HG03066 (cell line): Measurements from ENCODE around the gene GCFC2.
A peak's percentile ranks its signal among the peaks of the same experiment; 100 is the strongest.
"Not testable (repeated sequence)": the region's sequence is repeated elsewhere in the genome, so short reads cannot be mapped to it uniquely, and the experiment has no call there.

ENCODE experiments used
- ATAC-seq: cut with Tn5 transposase; IDR thresholded peaks from one replicate; pipeline ENCODE4 v1.9.1; 2021; ENCODE audit warnings: low read depth; ENCODE audit not compliant: unreplicated experiment

Gene GCFC2

DNA sequence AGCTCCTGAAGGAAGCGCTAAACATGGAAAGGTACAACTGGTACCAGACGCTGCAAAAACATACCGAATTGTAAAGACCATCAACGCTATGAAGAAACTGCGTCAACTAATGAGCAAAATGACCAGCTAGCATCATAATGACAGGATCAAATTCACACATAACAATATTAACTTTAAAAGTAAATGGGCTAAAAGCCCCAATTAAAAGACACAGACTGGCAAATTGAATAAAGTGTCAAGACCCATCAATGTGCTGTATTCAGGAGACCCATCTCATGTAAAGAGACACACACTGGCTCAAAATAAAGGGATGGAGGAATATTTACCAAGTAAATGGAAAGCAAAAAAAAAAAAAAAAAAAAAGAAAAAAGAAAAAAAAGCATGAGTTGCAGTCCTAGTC is 27.3 kb downstream of the GCFC2 start:
- ATAC-seq: not testable (repeated sequence)

DNA sequence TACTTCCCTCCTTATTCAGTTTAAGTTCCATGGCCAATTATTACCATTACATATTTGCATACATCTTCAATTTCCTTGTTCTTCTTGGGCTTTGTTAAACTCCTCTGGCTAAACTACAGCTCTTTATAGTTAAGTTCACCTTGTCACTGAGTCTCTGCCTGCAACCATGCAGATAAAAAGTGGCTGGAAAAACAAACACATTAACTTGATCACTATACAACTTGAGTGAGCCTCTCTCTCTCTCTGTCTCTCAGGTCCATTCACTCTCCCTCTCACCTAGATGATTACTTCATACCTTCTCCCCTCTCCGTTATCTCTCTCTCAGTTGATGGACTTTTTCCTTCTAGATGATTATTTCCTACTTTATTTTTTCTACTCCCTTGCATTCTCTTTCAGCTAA is 30.3 kb downstream of the GCFC2 start:
- ATAC-seq: no peak

DNA sequence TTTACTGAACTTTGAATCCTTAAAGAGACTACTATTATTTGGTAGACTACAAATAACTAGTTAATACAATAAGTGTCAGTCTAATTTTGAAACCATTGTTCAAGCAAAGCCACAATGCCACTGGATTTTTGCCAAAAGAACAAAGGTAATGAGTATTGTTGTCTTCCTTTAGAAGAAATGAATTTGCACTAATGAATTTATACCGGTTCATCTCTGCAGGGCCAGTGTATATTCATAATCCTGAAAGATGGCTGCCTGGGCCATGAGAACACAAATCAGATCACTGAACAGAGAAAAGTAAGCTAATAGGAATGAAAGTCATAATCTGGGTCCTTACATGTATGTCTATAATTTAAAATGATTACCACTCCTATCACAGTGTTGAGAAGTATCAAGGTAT is 31.2 kb downstream of the GCFC2 start:
- ATAC-seq: no peak

DNA sequence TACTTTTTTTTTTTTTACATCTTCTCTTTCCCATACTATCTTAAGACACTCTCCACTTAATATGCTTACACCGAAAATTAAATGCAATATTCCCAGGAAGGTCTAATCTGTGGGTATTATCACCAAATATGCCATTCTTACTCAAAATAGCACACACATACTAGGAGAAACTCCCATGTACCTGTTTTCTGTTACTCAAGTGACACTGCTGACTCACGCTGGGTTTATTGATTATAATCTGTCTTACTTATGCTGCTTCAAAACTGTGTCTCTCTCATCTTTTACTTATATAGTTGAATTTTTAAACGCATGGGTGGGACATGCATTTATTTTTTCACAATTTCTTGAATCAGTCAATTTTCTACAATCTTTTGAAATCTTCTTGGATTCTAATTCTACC is 34.3 kb downstream of the GCFC2 start:
- ATAC-seq: no peak

DNA sequence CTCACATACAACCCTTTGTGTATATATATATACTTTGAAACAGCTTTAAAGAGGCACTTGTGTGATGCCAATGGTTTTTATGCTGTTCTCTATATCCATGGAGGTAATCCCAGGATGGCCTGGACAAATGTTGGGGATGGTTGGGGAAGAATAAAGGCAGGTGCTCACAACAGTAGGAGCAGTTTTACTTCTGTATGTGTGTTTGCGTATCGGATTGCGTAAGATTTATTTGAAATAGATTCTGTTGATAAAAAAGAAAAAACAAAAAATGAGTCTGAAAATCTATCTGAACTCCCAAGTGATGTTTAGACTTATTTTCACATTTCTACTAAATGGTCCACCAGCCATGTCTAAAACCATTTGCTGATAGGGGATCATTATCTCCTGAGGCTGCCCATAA is 34.8 kb downstream of the GCFC2 start:
- no peak for ATAC-seq

DNA sequence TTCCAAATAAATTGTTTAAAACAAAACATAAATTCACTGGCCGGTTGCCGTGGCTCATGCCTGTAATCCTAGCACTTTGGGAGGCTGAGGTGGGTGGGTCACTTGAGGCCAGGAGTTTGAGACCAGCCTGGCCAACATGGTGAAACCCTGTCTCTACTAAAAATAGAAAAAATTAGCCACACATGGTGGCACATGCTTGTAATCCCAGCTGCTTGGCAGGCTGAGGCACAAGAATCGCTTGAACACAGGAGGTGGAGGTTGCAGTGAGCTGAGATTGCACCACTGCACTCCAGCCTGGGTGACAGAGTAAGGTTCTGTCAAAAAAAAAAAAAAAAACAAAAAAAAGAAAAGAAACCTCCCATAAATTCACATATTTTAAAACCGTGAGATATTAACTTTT is 35.3 kb downstream of the GCFC2 start:
- not testable (repeated sequence) for ATAC-seq

DNA sequence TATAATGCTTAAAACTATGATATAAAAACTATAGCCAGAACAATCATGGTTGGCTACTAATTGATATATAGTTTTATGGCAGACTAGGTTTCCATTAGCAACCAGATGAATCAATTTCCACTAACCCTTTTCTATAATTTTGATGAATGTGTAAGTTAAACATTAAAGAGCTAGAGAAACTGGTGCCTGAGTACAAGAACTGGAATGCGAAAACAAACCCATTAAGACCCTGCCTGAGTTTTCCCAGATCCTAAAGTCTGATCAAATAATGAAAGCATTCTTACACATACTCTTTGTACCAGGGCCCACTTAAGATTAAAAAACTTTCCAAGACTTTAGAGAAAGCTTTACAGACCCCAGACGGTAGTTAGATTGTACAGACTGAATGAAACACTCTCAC is 42.8 kb downstream of the GCFC2 start:
- no peak for ATAC-seq

DNA sequence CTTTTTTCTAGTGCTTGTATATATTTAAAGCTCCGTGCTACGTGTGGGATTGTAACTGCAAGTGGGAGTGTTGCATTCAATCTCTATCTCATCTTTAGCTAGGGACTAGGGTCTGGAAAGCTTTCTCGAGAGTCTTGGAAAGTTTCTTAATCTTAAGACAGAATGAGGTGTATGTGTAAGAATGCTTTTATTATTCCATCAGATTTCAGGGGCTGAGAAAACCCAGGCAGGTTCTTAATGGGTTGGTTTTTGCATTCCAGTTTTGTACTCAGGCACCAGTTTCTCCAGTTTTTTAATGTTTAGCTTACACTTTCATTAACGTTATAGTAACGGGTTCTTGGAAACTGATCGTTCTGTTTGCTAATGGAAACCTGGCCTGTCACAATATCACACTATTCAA is 43.8 kb downstream of the GCFC2 start:
- no peak for ATAC-seq

DNA sequence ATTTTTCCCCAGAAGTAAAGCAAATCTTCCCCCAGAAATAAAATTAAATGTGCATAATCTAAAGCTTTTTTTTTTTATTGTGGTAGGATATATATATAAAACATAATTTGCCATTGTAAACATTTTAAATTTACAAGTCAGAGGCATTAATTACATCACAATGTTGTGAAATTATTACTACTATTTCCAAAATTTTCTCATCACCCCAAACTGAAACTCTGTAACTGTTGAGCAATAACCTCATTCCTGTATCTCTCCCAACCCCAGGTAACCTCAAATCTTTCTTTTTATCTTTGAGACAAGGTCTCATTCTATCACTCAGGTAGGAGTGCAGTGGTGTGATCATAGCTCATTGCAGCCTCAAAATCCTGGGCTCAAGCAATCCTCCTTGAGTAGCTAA is 52.9 kb downstream of the GCFC2 start:
- no peak for ATAC-seq

DNA sequence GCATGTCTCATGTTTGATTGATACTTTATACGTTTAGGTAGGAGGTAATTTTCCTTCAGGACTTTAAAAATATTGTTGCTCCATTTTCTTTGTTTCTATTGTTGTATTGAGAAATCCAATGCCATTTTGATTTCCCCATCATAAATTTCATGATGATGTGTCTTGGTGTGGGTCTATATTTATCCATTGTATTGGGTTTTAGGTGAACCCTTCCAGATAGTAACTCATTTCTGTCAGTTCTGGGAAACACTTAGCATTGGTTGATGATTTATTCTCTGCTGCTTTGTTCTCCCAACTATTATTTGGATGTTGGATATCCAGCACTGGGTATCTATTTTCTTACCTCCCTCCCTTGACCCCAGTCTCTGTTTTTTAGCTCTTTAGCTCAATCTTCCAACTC is 54.2 kb downstream of the GCFC2 start:
- ATAC-seq: no peak

DNA sequence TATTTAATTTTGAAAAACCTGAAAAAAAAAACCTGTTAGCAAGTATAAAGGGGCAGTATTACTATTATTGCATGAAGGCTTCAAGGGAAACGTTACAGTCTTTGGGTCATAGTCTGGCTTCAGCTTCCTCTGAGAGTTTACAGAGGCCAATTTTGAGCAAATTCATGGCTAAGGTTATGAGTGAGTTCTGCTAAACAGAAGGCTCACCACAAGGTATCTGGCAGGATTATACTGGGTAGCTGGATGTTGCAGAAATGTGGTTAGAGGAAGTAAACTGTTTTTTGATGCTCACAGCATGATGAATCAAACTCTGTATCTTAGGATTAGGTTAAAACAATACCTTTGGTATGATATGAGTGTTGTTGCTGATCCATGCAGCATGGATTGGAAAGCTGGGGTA is 54.9 kb downstream of the GCFC2 start:
- ATAC-seq: no peak

DNA sequence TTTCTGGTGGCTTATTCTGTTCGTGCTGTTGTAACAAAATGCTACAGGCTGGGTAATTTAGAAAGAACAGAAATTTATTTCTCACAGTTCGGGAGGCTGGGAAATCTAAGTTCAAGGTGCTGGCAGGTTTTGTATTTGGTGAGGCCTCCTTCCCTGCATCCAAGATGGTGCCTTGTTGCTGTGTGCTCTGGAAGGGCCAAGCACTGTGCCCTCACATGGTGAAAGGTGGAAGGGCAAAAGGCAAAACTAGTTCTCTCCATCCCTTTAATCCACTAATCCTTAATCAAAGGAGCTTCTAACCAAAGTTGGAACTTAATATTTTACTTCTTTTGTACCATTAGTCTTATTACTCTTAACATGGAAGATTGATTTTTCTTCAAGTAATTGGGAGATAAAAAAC is 56.7 kb downstream of the GCFC2 start:
- no peak for ATAC-seq

DNA sequence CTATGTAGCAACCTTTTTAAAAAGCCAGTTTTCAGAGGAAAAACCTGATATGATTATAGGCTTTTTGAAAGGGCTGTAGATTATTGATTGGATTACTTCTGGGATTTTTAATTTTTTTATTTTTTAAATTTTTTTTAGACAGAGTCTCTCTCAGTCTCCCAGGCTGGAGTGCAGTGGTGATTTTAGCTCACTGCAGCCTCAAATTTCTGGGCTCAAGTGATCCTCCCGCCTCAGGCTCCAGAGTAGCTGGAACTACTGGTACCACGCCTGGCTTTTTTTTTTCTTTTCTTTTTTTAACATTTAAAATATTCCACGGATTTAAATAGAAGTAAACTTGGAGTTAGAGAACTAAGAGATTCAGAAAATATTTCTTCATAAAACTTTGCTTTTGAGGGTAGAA is 62.9 kb downstream of the GCFC2 start:
- ATAC-seq: no peak

DNA sequence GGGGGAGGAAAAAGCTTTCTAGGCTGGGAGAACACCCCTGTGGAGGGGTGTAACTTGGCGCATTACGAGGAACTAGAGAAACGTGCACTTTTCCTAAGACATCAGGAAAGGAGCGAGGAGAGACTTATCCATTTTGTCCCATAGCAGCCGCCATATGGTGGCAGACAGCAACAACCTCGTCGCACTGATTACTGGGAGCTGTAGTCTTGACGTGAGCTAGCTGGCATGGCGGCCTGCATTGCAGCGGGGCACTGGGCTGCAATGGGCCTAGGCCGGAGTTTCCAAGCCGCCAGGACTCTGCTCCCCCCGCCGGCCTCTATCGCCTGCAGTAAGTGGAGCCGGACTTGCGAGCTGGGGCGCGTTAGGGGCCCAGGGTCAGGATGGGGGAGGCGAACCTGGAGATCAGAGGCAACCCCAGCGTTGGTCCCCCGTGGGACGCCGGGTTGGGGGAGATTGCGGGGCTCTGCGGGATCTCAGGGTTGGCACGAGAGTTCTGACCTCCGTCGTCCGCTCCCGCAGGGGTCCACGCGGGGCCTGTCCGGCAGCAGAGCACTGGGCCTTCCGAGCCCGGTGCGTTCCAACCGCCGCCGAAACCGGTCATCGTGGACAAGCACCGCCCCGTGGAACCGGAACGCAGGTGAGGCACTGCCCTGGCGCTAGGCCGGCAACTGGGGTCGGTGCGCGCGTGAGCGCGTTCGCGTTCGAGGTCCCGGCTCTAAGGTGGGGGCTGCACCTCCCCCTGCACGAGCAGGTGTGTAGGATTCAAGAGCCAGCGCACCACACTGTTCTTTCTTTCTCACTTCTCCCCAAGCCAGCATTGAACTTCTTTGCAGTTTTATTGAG is 63.9 kb downstream of the GCFC2 start, which contains the start of gene MRPL19:
Gene MRPL19 (plus strand): TSS at position 201 of the 843 bp plus-strand sequence. CDS start 25 bp downstream, at position 226.
- peak; percentile 93 for ATAC-seq

DNA sequence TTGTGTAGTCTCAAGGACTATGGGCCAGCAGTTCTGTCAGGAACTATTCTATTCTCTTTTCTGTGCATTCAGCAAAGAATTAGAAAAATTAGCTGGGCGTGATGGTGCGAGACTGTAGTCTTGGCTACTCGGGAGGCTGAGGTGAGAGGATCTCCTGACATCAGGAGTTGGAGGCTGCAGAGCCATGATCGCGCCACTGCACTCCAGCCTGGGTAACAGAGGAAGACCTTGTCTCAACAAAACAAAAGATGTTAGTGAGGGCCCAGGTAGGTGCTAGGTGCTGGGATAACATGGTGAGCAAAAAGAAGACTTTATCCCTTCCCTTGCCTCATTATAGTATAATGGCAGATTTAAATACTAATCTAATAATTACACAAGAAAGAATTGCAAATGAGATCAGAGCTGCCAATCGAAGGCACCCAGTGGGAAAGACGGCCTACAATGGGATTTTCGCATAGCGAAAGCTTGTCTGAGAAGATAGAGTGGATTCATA is 64.6 kb downstream of the GCFC2 start:
- ATAC-seq: peak; percentile 2

DNA sequence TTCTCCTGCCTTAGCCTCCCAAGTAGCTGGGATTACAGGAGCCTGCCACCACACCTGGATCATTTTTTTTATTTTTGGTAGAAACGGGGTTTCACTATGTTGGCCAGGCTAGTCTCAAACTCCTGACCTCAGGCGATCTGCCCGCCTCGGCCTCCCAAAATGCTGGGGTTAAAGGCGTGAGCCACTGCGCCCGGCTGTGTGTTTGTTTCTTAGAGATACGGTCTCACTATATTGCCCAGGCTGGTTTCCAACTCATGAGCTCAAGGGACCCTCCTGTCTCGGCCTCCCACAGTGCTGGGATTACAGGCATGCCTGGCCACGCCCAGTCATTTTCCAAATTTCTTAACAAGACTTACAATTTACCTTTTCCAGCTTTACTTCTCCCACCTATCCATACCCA is 65.1 kb downstream of the GCFC2 start:
- no peak for ATAC-seq

DNA sequence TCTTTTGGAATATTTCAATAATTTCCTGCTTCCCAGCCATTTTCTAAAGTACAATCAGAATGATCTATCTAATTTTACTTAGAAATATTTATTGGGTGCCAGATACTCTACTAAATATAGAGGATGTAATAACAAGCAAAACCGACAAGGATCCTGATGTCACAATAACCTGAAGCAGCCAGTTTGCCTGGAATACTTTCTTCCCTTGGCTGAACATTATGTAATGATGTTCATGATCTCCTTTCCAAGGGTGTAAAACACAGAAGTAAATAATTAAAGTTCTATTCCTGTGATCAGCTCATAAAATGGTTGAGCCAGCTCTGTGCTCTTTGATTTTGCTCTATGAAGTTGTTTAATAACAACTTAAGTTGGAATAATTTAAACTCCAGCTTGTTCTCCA is 66.7 kb downstream of the GCFC2 start:
- ATAC-seq: no peak

DNA sequence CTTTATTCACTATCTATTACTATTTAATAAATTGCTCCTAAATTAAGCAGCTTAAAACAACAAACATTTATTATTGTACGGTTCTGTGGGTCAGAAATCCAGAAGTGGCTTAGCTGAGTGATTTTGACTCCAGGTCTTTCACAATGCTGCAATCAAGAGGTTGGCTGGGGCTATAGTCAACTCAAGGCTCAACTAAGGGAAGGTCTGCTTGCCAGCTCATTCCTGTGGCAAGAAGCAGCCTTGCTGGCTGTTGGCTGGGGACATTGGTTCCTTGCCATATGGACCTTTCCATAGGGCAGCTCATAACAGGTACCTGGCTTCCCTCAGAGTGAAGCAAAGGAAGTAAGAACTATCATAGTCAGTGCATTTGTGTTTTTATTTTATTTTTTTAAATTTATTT is 69.1 kb downstream of the GCFC2 start:
- no peak for ATAC-seq

DNA sequence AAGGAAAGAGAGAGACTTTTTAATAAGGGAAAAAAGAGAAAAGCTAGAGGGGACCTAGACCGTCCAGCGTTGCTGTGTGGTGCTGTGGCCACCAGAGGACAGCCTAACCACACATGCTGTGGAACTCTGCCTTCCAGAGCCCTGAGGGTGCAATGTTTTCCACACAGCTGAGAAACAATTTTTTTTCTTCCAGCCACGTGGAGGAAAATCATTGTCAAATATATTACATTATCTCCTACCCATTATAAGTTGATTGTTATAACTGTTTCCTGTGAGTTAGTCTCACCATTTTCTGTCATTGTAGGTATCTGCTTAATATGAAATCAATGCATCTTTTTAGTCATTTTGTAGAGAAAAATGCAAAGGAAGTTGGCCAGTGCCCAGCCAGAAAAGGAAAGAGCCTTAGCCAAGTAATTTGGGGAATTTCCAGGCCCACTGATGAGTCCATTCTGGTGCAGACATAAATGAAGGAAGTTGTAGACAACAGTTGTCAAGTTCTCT is 70.0 kb downstream of the GCFC2 start:
- peak; percentile 94 for ATAC-seq

DNA sequence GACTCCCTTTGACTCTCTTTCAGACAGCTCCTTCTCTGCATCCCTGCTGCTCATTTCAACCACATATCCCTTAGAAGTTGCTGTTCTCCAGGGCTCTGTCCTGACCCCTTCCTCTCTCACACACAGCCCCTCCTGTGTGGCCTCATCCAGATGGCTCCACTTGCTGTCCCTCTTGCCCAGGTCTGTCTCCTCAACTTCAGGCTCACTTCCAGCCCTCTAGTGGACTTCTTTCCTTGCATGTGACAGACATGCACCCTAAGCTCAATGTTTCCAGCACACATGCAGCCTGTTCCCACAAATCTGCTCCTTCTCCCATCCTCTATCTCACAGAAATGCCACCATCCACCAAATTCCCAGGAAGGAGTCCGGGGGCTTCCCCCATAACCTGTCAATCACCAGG is 73.1 kb downstream of the GCFC2 start:
- no peak for ATAC-seq

DNA sequence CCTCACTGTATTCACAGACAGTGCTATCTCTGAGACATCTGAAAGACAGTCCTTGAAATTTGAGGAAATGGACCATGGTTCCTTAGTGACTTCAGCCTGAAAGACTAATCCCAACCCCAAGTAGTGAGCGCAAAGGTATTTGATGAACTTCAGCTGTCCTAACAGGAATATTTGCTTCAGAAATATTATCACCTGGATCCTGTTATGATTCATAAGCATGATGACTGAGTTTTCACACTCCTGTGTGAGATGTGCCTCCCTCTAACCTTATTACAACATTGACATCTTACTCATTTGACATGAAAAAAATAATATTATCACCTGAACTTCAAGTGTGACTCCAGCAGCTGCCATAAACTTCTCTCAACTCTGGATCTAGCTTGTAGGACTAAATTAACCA is 75.8 kb downstream of the GCFC2 start:
- no peak for ATAC-seq

DNA sequence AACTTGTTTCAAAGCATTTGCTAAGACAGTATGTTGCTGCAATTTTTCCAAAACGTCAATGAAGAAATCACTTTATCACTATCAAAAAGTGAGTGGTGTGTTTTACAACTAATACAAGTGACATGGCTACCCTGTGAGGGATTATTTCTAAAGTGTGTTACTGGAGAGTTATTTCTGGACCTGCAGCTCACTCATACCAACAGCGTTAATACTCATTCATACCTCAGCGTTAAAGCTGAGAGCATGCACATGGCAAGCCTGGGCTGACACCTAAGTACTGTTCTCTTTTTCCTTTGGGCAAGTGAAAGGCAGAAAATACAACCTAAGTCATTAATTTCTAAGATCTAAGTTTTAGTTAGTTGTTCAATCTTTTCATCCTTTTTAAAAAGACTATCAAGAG is 77.1 kb downstream of the GCFC2 start:
- ATAC-seq: no peak
